Natural killer cell (primary cell): ENCODE results near the gene FATE1. TPM values are rescaled to one million over a fixed set of nuclear protein-coding genes. Genes with fewer than 3 reads are reported as not detected.
A peak's percentile ranks its signal among the peaks of the same experiment; 100 is the strongest.

ENCODE experiments used
- ATAC-seq, 3 donors: fragments of 150-1000 bp in 2 of 3; fragments of 200-7000 bp in 1 of 3; cut with Tn5 transposase; 1 replicate in 1 of 3; 2 replicates in 2 of 3; pipeline ENCODE4 v1.10.0; 2021; ENCODE audit warnings: mild to moderate bottlenecking in 2 of 3, moderate library complexity in 2 of 3
- DNase-seq, 2 donors: peaks; one replicate each; pipeline versions ENCODE4 v3.0.0 to v3.0.0-alpha.2; 2013 to 2021; ENCODE audit warnings: mixed read lengths in 1 of 2
- H3K27ac ChIP-seq: one replicate; pipeline ENCODE4 v1.5.1; 2013; ENCODE audit warnings: mild to moderate bottlenecking, low read length
- H3K27me3 ChIP-seq: one replicate; pipeline ENCODE4 v1.6.1; 2013; ENCODE audit warnings: low read length; ENCODE audit not compliant: control insufficient read depth, insufficient read depth
- H3K36me3 ChIP-seq: one replicate; pipeline ENCODE4 v1.6.1; 2013; ENCODE audit warnings: low read length; ENCODE audit not compliant: control insufficient read depth, insufficient read depth
- H3K4me1 ChIP-seq: one replicate; pipeline ENCODE4 v1.6.1; 2013; ENCODE audit warnings: low read length; ENCODE audit not compliant: control insufficient read depth, insufficient read depth
- H3K4me3 ChIP-seq: one replicate; pipeline ENCODE4 v1.5.1; 2013; ENCODE audit warnings: low read length
- H3K9me3 ChIP-seq: one replicate; pipeline ENCODE4 v1.6.1; 2013; ENCODE audit warnings: low read length; ENCODE audit not compliant: control insufficient read depth, insufficient read depth
- H3K27ac Mint-ChIP-seq, 2 donors: one replicate each; pipeline ENCODE4 v1.8.0; 2022; ENCODE audit warnings: mild to moderate bottlenecking in 2 of 2, mixed read lengths in 2 of 2, moderate library complexity in 1 of 2
- H3K27me3 Mint-ChIP-seq, 2 donors: one replicate each; pipeline ENCODE4 v1.8.0; 2022; ENCODE audit warnings: low read depth in 2 of 2, mixed read lengths in 2 of 2
- H3K36me3 Mint-ChIP-seq: one replicate; pipeline ENCODE4 v1.8.0; 2022; ENCODE audit warnings: mixed read lengths
- H3K4me1 Mint-ChIP-seq, 2 donors: one replicate each; pipeline ENCODE4 v1.8.0; 2022; ENCODE audit warnings: mixed read lengths in 2 of 2
- H3K4me3 Mint-ChIP-seq: one replicate; pipeline ENCODE4 v1.8.0; 2022; ENCODE audit warnings: mild to moderate bottlenecking, moderate library complexity, mixed read lengths
- H3K9me3 Mint-ChIP-seq, 2 donors: one replicate each; pipeline ENCODE4 v1.8.0; 2022; ENCODE audit warnings: mixed read lengths in 2 of 2
- WGBS: methylation state at CpG from one replicate; pipeline ENCODE4 v1.1.7; 2013; ENCODE audit warnings: missing lambda C conversion rate; ENCODE audit not compliant: insufficient coverage; 5-methylcytosine and 5-hydroxymethylcytosine counted together
- intact Hi-C: fragments of 100-400 bp; cut with micrococcal nuclease; formaldehyde crosslinking; loops from one replicate; pipeline ENCODE4 v1.14.2; 2022
- total RNA-seq, 4 donors: library from RNA; stranded (reverse); fragments of 120-200 nt in 1 of 4; gene quantifications; one replicate each; pipeline versions ENCODE4 v1.2.3 to v1.2.4, GENCODE V29; 2013 to 2022
- TF ChIP-seq, protein P1 (sequence below): fragments of 200-600 bp; IDR thresholded peaks from one replicate; pipeline ENCODE4 v1.8.0; 2022; ENCODE audit warnings: antibody characterized with exemption

Gene FATE1
- total RNA-seq, 3 donors from 2014 or later (not counting 1 experiment from before 2014, with no cell fraction given) = not detected

DNA sequence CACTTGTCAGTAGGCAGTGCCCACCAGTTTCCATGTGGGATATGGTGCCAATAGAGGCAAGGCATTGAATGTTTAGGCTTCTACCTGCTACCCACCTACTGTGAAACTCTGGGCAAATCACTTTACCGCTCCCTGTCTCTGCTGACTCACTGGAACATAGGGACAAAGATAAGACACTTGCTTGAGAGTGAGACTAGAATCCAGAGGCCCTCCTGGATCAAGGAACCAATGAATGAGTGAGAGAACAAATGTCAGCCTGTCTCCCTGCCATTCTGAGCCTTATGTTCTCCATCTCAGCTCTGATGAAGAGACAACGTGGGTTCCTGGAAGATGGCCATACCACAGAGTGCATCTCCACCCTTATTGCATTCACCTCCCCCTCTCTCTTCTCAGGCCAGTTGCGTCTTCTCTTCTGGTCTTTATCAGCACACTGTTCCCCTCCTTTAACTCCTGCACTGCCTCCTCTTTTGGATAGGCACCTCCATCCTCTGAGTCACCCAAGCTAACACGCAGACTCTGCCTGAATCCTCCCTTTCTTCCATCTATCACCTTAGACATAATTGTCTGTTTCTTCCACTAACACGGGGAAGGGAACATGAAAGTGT, 35.9 kb upstream of the FATE1 start:
- Mint-ChIP-seq H3K27me3 (peaks cover 3 to 27% of the 10 kb centered on the region in 2 donors), H3K36me3 (no peaks in the 10 kb centered on the region), H3K27ac (no peak overlapping the region), H3K4me3 (no peak overlapping the region), H3K4me1 (no peaks in the 10 kb centered on the region), H3K9me3 (no peaks in the 10 kb centered on the region)
- Histone ChIP-seq H3K27ac (no peak overlapping the region), H3K4me1 (no peaks in the 10 kb centered on the region), H3K36me3 (no peaks in the 10 kb centered on the region), H3K9me3 (no peaks in the 10 kb centered on the region), H3K4me3 (no peak overlapping the region), H3K27me3 (no peaks in the 10 kb centered on the region)
- TF ChIP-seq, protein P1, sequence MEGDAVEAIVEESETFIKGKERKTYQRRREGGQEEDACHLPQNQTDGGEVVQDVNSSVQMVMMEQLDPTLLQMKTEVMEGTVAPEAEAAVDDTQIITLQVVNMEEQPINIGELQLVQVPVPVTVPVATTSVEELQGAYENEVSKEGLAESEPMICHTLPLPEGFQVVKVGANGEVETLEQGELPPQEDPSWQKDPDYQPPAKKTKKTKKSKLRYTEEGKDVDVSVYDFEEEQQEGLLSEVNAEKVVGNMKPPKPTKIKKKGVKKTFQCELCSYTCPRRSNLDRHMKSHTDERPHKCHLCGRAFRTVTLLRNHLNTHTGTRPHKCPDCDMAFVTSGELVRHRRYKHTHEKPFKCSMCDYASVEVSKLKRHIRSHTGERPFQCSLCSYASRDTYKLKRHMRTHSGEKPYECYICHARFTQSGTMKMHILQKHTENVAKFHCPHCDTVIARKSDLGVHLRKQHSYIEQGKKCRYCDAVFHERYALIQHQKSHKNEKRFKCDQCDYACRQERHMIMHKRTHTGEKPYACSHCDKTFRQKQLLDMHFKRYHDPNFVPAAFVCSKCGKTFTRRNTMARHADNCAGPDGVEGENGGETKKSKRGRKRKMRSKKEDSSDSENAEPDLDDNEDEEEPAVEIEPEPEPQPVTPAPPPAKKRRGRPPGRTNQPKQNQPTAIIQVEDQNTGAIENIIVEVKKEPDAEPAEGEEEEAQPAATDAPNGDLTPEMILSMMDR = no peak
- 73% methylated on average over 3 of the region's 5 CpGs for WGBS
- ATAC-seq (no peak), DNase-seq (no peak)
- intact Hi-C loops = loop anchor here (2.0 kb wide), 1 partner anchor 287 kb away; no protein-coding TSS in a partner anchor

- H3K4me3 Mint-ChIP-seq = no peak overlapping the region
- no peaks in the 10 kb centered on the region for H3K9me3 Mint-ChIP-seq
- H3K27ac Mint-ChIP-seq = no peak overlapping the region
- H3K9me3 ChIP-seq = no peaks in the 10 kb centered on the region
- H3K27me3 Mint-ChIP-seq = peaks cover 3 to 27% of the 10 kb centered on the region in 2 donors
- ATAC-seq (peak in 2 of 3 donors; percentile 49 to 71), DNase-seq (peak; percentile 21 to 61)
- no peaks in the 10 kb centered on the region for H3K36me3 Mint-ChIP-seq
- H3K27ac ChIP-seq = no peak overlapping the region
- H3K36me3 ChIP-seq = no peaks in the 10 kb centered on the region
- no peaks in the 10 kb centered on the region for H3K4me1 ChIP-seq
- no peaks in the 10 kb centered on the region for H3K4me1 Mint-ChIP-seq
- no peak overlapping the region for H3K4me3 ChIP-seq
- TF ChIP-seq, protein P1 = peak; percentile 49
- intact Hi-C loops = loop anchor here (1.0 to 2.0 kb wide), 2 partner anchors 288 to 530 kb away; no protein-coding TSS in a partner anchor
- WGBS = 53% methylated on average over 4 of the region's 4 CpGs
- no peaks in the 10 kb centered on the region for H3K27me3 ChIP-seq
Measured at GRCh38 chrX:151680805-151681204, 35.0 kb upstream of the FATE1 start.

DNA sequence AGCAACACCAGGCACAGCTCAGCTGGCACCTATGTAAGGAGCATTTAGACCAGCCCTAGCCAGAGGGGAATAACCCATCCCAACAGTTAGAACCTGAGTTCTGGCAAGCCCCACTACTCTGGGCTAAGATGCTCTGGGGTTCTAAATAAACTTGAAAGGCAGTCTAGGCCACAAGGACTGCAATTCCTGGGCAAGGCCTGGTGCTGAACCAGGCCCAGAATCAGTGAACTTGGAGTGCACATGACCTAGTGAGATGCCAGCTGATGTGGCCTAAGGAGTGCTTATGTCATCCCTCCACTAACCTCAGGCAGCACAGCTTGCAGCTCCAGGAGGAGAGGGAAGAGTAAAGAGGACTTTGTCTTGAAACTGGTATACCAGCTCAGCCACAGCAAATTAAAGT, 28.2 kb upstream of the FATE1 start:
- DNase-seq = no peak
- Histone ChIP-seq H3K36me3 (no peaks in the 10 kb centered on the region), H3K27ac (no peak overlapping the region), H3K9me3 (no peaks in the 10 kb centered on the region), H3K4me1 (no peaks in the 10 kb centered on the region), H3K4me3 (no peak overlapping the region), H3K27me3 (no peaks in the 10 kb centered on the region)
- Mint-ChIP-seq H3K4me1 (no peaks in the 10 kb centered on the region), H3K36me3 (no peaks in the 10 kb centered on the region), H3K9me3 (no peaks in the 10 kb centered on the region), H3K27ac (no peak overlapping the region), H3K27me3 (peaks cover 5 to 10% of the 10 kb centered on the region in 2 donors), H3K4me3 (no peak overlapping the region)
- ATAC-seq = no peak
- intact Hi-C loops = no loop called here
- TF ChIP-seq, protein P1 = no peak

DNA sequence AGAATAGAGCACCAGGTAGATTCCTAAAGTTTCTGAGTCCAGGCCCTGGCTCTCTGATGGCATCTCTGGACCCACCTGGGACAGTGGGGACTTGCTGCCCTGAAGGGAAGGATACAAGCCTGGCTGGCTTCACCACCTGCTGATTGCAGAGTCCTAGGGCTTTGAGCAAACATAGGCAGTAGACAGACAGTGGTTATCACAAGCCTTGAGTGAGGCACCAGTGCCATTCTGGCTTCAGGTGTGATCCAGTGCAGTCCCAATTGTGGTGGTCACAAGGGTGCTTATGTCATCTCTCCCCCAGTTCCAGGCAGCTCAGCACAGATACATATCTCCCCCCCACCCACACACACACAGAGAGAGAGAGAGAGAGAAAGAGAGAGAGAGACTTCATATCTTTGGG, 27.1 kb upstream of the FATE1 start:
- no peaks in the 10 kb centered on the region for H3K27me3 ChIP-seq
- ATAC-seq (no peak), DNase-seq (no peak)
- TF ChIP-seq, protein P1 = no peak
- peaks cover 7 to 8% of the 10 kb centered on the region in 2 donors for H3K27me3 Mint-ChIP-seq
- H3K4me3 Mint-ChIP-seq = no peak overlapping the region
- no peaks in the 10 kb centered on the region for H3K36me3 ChIP-seq
- H3K27ac ChIP-seq = no peak overlapping the region
- H3K9me3 ChIP-seq = no peaks in the 10 kb centered on the region
- intact Hi-C loops = no loop called here
- no peaks in the 10 kb centered on the region for H3K9me3 Mint-ChIP-seq
- H3K4me1 Mint-ChIP-seq = no peaks in the 10 kb centered on the region
- no peaks in the 10 kb centered on the region for H3K4me1 ChIP-seq
- no peak overlapping the region for H3K4me3 ChIP-seq
- no peaks in the 10 kb centered on the region for H3K36me3 Mint-ChIP-seq
- H3K27ac Mint-ChIP-seq = no peak overlapping the region
